Epidermal melanocyte (primary cell): ENCODE results near the gene LILRB5.
"Not testable (repeated sequence)": the region's sequence is repeated elsewhere in the genome, so short reads cannot be mapped to it uniquely, and the experiment has no call there.

ENCODE experiments used
- DNase-seq: peaks from one replicate; pipeline ENCODE4 v3.0.0; 2011; ENCODE audit warnings: low spot score; ENCODE audit not compliant: insufficient read length

The LILRB5 gene

DNA sequence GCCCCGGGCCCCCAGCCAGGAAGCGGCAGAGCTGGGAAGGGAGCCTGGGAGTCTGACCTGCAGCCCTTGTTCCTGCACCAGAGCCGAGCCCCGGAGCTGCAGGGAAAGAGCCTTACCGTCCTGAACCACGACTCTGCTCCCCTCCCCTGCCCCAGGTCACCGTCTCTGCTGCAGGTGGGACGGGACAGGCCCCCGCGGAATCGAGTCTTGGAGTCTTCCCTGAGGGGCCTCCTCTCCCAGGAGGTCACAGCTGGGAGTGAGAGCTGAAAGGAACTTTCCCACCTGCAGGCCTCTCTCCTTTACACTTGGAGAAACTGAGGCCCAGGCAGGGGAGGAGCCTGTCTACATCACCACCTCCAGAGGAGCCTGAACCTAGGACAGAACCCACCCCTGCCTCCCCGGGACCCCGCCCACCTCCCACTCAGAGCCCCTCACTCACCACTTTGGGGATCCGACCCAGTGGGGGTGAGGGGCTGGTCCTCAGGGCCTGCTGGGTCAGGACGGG, 20.1 kb upstream of the LILRB5 start:
- DNase-seq: not testable (repeated sequence)

GRCh38 chr19:54275951-54276350, 18.9 kb upstream of the LILRB5 start:
- no peak for DNase-seq

DNA sequence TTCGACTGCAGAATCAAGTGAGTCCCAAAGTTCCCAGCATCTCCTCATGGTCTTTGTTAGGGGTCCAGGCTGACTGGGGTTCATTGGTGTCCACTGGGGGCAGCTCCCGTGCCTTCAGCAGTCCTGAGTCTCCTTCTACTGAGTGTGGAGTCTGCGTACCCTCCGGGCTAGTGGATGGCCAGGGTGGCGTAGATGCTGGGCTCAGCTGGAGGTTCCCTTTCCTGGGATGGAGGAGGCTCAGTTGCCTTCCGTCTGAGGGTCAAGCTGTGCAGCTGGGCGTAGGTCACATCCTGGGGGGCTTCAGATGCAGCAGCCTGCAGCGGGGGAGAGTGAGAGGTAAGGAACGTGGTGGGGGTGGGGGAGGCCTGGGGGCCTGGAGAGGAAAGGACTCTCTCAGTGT, 17.4 kb upstream of the LILRB5 start:
- not testable (repeated sequence) for DNase-seq

GRCh38 chr19:54273821-54274220, 16.7 kb upstream of the LILRB5 start:
- no peak for DNase-seq

DNA sequence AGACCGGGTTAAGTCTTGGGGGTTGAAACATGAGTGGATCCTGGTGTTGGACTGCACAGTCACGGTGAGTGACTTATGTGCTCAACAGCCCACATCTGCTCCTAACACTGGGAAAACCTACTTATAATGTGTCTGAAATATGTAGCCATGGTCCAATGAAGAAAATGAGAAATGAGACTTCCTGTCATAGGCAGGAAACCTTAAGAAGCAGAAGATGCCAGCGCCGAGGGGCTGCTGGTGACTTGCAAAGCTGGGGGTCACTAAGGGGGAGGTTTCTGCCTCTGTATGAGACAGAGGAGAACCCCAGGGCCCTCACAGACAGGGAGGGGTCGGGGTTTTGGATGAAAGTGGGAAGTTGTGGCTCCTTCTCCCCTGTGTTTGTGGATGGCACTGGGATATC, 15.1 kb upstream of the LILRB5 start:
- not testable (repeated sequence) for DNase-seq

DNA sequence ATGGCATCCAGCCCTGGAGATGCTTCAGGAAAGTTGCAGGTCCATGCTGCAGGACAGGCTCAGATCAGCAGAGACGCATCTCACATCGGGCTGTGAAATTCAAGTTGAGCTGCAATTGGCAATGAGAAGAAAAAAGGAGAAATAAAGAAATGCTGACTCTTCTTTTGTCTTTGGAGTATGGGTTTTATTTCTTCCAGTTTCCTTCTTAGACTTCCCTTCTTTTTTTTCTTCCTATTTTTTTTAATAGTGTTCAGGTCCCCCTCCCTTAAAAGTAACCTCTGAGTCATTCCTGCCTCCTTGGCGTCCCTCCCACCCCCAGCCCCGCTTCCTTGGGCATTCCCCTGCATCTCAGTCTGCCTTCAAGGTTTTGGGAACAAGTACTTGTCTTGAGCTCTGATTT, 14.5 kb upstream of the LILRB5 start:
- not testable (repeated sequence) for DNase-seq

- no peak for DNase-seq
Observed at GRCh38 chr19:54271106-54271505, 14.0 kb upstream of the LILRB5 start.

- DNase-seq: no peak
Observed at GRCh38 chr19:54268936-54269335, 11.9 kb upstream of the LILRB5 start.

DNA sequence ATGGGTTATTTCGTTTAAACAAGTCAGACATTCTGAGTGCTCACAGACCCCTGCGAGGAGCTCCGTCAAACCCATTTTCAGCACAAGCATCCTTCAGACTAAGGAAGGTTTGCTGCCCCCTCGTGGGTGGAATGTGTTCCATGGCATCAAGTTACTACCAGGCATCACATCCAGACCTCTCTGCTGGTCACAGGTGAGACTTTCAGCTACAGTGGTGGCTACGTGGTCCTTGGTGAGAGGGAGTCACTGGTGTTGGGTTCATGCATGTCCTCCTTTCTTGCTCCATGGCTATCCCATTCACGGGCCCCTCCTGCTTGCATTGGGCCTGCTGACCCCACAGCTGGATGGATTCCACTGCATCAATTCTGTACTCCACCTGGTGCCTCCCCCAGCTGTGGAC, 9.1 kb upstream of the LILRB5 start:
- no peak for DNase-seq

- DNase-seq: no peak
Observed at GRCh38 chr19:54262470-54262869, 5.4 kb upstream of the LILRB5 start.

DNA sequence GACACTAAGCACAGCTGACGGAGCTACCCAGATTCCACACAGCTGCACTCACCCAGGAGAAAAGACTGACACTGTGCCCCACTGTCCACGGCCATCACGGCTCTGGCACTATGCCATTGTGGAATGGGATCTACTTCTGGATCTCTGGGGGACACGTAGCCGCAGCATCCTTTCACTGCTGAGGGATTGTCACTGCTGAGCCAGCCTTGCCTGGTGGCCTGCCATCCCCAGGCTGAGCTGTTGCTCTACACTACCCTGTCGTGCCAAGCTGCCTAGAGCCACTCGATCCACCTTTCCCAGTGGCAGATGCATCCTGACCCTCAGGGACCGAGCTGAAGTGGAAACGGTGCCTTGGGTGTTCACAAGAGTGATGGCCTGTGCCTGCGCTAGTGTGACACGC, 5.0 kb upstream of the LILRB5 start:
- no peak for DNase-seq

DNA sequence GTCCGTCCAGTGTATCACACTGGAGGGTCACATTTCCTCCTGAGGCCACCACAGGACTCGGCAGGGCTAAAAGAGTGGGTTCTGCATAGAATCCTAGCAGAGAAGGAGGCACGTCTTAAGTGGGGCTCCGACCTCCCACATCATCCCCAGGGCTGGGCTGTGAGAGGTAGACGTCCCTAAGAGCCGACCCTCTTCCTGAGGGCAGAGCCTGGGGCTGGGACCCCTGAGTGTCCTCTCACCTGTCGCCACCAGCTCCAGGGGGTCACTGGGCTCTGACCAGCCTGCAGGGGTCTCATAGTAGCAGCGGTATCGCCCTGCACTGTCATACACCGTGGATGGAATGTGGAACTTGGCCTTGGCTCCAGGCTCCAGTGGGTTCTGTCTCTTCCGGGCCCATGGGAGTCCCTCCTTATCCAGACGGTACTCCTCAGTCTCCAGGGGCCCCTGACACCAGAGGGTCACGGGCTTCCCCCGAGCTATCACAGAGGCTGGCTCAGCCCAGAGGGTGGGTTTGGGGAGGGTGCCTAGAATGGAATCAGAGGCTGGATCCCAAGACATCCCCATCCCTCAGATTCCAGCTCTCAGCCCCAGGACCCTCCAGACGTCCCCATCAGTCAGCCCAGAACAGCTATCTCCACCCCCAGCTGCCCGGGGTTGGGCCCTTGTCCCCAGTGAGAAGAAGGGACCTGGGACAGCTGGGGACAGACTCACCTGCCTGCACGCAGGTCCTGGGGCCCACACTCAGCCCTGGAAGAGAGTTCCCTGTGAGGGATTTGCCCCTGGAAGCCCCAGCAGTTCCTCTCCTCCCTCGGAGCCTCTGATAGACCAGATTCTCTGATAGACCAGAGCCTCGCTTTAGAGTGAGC, 590 bp downstream of the LILRB5 start:
- no peak for DNase-seq

DNA sequence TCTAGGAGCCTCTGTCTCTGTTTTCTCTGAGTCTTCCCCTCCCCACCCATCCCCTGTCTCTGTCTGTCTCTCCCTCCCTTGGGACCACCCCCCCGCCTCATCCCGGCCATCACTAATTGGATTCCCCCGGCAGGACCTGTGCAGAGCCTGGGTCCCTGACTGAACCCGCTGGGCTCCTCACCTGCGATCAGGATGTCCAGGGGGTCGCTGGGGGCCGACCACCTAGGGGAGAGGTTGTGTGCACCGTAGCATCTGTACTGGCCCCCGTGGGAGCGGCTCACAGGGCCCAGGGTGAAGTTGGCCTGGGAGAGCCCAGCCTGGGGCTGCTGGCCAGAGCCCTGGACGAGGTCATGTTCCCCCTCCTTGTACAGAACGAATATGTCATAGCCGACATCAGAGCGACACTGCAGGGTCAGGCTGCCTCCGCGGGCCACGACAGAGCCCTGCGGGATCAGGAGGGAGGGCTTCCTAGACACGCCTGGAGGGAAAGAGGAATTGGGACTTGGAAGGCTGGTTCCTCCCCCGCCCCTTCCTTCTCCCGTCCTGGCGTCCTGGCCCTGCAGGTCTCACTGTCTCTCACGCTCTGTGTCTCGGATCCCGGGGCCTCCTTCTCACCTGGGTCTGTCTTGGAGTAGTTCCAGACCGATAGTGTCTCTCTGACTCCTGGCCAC, 1.8 kb downstream of the LILRB5 start:
- no peak for DNase-seq

DNA sequence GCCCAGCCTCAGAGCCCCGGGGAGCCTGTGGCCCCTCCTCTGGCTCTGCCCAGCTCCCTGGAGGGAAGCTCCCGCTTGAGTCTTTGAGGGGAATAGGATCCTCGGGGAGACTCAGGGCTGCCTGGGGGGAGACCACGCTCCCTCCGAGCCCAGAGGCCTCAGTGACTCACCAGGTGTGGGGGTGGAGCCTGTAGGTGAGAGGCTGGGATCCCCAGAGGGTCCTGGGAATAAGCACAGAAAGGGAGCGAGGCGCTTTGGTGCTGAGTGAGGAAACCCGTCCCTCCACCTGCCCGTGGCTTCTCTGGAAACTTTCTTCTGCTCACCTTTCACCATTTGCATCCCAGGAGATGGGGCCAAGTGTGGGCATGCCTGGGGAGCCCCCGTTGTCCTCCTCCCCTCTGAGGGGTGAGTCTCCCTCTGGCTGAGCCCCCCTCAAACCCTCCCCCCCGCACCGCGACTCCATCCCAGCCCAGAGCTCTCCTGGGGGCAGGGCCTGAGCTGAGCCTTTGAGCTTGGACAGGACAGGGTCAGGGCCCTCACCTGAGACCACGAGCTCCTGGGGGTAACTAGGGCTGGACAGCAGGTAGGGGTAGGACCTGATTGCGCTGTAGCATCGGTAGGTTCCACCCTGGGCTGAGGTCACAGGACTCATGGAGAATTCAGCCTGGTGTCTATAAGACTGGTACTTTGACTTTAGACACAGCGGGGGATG, 2.7 kb downstream of the LILRB5 start:
- DNase-seq: no peak

GRCh38 chr19:54253331-54254194, 3.5 kb downstream of the LILRB5 start:
- no peak for DNase-seq

GRCh38 chr19:54252845-54253244, 4.2 kb downstream of the LILRB5 start:
- DNase-seq: no peak

DNA sequence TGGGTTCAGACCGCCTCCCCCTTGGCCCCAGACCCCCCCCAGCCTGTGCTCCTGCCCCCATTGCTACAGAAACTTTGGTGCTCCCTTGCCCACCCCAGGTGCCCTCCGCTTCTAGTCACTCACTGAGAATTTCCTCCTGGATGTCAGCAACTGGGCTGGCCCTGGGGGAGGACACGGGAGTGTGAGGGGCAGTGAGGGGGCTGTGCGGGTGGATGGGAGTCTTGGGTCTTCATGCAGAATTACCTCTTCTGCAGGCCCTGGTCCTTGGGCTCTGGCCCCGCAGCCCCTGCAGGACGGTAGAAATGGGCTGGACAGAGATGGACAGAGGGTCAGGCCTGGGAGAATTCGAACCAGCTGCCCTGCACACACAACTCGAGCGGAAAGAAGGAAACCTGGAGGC, 4.8 kb downstream of the LILRB5 start:
- DNase-seq: no peak

GRCh38 chr19:54248016-54248601, 9.0 kb downstream of the LILRB5 start:
- no peak for DNase-seq

GRCh38 chr19:54247106-54247930, 9.8 kb downstream of the LILRB5 start:
- DNase-seq: no peak

DNA sequence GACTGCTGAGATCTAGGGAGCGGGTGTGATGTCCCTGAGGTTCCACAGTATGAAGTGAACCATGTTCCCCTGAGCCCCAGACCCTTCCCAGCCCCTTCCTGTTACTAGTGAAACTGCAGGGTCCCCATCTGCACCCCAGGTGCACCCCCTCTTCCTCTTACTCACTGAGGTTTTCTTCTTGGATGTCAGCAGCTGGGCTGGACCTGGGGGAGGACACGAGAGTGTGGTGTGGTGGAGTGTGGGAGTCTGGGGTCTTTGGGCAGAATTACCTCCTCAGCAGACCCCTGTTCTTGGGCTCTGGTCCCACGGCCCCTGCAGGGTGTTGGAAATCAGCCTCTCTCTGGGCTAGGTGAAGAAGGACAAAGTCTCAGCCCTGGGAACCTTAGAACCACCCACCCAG, 11.1 kb downstream of the LILRB5 start:
- DNase-seq: no peak
